Natural killer cell treated with Interleukin-12 subunit alpha and Interleukin-12 subunit beta and Interleukin-15 and Interleukin-18, amount 100 ng/mL, for 72 hours (primary cell): ENCODE results near the gene MINDY2. TPM values are rescaled to one million over a fixed set of nuclear protein-coding genes. Genes with fewer than 3 reads are reported as not detected.
"Not testable (repeated sequence)": the region's sequence is repeated elsewhere in the genome, so short reads cannot be mapped to it uniquely, and the experiment has no call there.

ENCODE experiments used
- ATAC-seq, 2 donors: fragments of 150-1000 bp; cut with Tn5 transposase in 1 of 2; sonication (Bioruptor Pico), chemical (Tn5 transposase) in 1 of 2; 2 replicates each; pipeline ENCODE4 v1.10.0; 2021
- DNase-seq: peaks from one replicate; pipeline ENCODE4 v3.0.0; 2022; ENCODE audit warnings: low spot score
- H3K27ac Mint-ChIP-seq, 2 donors: 1 replicate in 1 of 2; 2 replicates in 1 of 2; pipeline ENCODE4 v1.8.0; 2022; ENCODE audit warnings: mixed read lengths in 2 of 2, mild to moderate bottlenecking in 1 of 2, moderate library complexity in 1 of 2
- H3K27me3 Mint-ChIP-seq, 2 donors: 1 replicate in 1 of 2; 2 replicates in 1 of 2; pipeline ENCODE4 v1.8.0; 2022; ENCODE audit warnings: mixed read lengths in 2 of 2
- H3K36me3 Mint-ChIP-seq: one replicate; pipeline ENCODE4 v1.8.0; 2022; ENCODE audit warnings: mixed read lengths
- H3K4me1 Mint-ChIP-seq, 2 donors: 1 replicate in 1 of 2; 2 replicates in 1 of 2; pipeline ENCODE4 v1.8.0; 2022; ENCODE audit warnings: low read depth in 2 of 2, mixed read lengths in 2 of 2, mild to moderate bottlenecking in 1 of 2
- H3K4me3 Mint-ChIP-seq: one replicate; pipeline ENCODE4 v1.8.0; 2022; ENCODE audit warnings: mixed read lengths
- H3K9me3 Mint-ChIP-seq: 2 replicates; pipeline ENCODE4 v1.8.0; 2022; ENCODE audit warnings: mixed read lengths
- total RNA-seq, 2 donors: library from RNA; stranded (reverse); gene quantifications; one replicate each; pipeline ENCODE4 v1.2.3, GENCODE V29; 2022

The MINDY2 gene
- total RNA-seq, 2 donors from 2014 or later, result 11.9 to 15.1 TPM

DNA sequence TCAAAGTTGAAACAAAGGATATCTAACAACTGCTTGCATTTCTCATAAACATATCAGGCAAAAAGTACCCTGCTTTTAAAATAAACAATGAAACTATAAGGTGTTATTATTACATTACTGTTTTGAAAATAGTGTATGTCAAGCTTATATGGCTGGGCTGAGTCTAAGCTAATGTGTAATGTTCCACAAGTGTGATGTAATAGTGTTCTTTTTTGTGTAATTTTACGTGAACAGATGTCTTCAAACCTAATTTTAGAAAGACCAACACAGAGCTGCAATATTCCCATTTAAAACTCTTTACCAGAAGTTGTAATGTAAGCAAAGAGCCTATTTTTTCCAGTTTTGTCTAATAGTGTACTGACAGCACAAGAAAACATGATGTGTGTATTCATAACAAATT, 34.0 kb downstream of the MINDY2 start:
- H3K27me3 Mint-ChIP-seq, result no peaks in the 10 kb centered on the region
- no peak overlapping the region for H3K27ac Mint-ChIP-seq
- no peak for ATAC-seq
- no peak for DNase-seq
- H3K4me3 Mint-ChIP-seq, result no peak overlapping the region
- H3K36me3 Mint-ChIP-seq, result no peaks in the 10 kb centered on the region
- H3K4me1 Mint-ChIP-seq, result peaks cover 0 to 6% of the 10 kb centered on the region in 2 donors
- H3K9me3 Mint-ChIP-seq, result no peaks in the 10 kb centered on the region

DNA sequence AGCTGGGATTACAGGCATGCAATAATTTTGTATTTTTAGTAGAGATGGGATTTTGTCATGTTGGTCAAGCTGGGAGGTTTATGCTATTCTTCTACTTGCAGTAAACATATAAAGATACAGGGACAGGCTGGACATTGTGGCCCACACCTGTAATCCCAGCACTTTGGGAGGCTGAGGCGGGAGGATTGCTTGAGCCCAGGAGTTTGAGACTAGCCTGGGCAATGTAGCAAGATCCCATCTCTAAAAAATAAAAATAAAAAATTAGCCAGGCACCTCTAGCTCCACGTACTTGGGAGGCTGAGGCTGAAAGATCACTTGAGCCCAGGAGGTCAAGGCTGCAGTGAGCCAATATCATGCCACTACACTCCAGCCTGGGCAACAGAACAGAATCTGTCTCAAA, 52.2 kb downstream of the MINDY2 start:
- H3K27ac Mint-ChIP-seq, DNase-seq, H3K9me3 Mint-ChIP-seq, ATAC-seq, H3K27me3 Mint-ChIP-seq, H3K4me3 Mint-ChIP-seq, H3K4me1 Mint-ChIP-seq, H3K36me3 Mint-ChIP-seq: not testable (repeated sequence)

DNA sequence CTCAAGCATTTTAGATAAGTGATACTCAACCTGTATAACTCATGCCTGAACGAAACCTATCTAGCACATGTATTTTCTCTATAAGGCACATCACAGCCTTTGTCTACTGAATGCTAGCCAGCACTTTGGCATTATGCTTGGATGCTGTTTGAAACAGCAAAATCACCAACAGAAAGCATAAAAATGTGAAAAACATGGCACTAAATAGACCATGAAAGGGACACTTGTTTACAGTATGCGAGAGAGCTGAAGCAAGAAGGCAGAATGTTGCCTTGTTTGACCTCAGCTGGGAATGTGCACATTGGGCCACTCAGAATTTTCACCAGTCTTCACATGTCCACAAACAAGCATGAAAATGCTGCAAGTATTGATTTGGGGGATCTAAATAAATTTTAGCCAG, 59.5 kb downstream of the MINDY2 start:
- DNase-seq, result no peak
- Mint-ChIP-seq H3K27me3 (no peaks in the 10 kb centered on the region), H3K27ac (no peak overlapping the region), H3K36me3 (peaks cover 10% of the 10 kb centered on the region), H3K4me3 (no peak overlapping the region), H3K4me1 (no peaks in the 10 kb centered on the region), H3K9me3 (no peaks in the 10 kb centered on the region)
- no peak for ATAC-seq

DNA sequence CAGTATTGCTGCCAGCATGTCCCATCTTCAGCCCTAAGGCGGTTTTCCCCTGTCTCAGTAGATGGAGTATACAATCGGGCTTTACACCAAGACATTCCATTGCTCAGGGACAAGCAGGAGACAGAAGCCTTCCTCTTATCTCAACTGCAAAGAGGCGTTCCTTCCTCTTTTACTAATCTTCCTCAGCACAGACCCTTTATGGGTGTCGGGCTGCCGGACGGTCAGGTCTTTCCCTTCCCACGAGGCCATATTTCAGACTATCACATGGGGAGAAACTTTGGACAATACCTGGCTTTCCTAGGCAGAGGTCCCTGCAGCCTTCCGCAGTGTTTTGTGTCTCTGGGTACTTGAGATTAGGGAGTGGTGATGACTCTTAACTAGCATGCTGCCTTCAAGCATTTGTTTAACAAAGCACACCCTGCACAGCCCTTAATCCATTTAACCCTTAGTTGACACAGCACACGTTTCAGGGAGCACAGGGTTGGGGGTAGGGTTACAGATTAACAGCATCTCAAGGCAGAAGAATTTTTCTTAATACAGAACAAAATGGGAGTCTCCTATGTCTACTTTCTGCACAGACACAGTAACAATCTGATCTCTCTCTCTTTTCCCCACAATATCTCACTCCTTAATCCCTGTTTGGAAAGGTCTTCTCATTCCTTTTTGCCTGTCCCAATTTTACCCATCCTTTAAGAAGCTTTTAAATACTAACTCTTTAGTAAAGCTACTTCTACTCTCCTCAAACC, 62.8 kb downstream of the MINDY2 start:
- H3K4me3 Mint-ChIP-seq, H3K9me3 Mint-ChIP-seq, H3K27me3 Mint-ChIP-seq, H3K27ac Mint-ChIP-seq, H3K36me3 Mint-ChIP-seq, H3K4me1 Mint-ChIP-seq, DNase-seq, ATAC-seq: not testable (repeated sequence)

DNA sequence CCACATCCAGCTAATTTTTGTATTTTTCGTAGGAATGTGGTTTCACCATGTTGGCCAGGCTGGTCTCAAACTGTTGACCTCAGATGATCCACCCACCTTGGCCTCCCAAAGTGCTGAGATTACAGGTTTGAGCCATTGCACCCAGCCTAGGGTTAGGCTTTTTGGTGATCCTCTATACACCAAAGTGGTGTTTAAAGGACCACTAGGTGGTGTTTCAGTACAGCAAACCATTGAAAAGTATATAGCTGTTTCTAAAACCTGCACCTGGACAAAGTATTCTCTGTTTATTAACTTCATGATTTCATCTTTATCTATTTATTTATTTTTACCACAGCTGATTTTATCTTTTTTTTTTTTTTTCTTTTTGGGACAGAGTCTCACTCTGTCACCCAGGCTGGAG, 68.4 kb downstream of the MINDY2 start:
- no peak overlapping the region for H3K4me3 Mint-ChIP-seq
- no peak overlapping the region for H3K27ac Mint-ChIP-seq
- no peaks in the 10 kb centered on the region for H3K27me3 Mint-ChIP-seq
- no peaks in the 10 kb centered on the region for H3K4me1 Mint-ChIP-seq
- no peaks in the 10 kb centered on the region for H3K9me3 Mint-ChIP-seq
- H3K36me3 Mint-ChIP-seq, result no peaks in the 10 kb centered on the region
- no peak for DNase-seq
- no peak for ATAC-seq

DNA sequence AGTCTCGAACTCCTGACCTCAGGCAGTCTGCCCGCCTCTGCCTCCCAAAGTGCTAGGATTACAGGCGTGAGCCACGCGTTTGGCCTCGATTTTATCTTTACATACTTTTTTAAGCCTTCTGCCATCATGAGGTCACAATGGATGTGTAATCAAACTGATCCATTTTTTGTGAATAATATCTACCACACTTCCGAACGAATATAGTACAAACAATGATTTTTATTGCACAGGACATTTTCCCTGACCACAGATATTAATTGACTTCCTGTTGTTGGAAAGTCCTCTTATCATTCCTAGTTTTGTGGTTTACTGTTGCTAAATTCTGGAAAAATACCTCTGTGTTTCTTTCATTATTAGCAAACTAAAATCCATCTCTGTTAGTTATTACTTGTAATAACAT, 68.9 kb downstream of the MINDY2 start:
- H3K27me3 Mint-ChIP-seq, result no peaks in the 10 kb centered on the region
- no peak overlapping the region for H3K27ac Mint-ChIP-seq
- H3K4me3 Mint-ChIP-seq, result no peak overlapping the region
- DNase-seq (no peak), ATAC-seq (no peak)
- H3K9me3 Mint-ChIP-seq, result no peaks in the 10 kb centered on the region
- no peaks in the 10 kb centered on the region for H3K36me3 Mint-ChIP-seq
- no peaks in the 10 kb centered on the region for H3K4me1 Mint-ChIP-seq

DNA sequence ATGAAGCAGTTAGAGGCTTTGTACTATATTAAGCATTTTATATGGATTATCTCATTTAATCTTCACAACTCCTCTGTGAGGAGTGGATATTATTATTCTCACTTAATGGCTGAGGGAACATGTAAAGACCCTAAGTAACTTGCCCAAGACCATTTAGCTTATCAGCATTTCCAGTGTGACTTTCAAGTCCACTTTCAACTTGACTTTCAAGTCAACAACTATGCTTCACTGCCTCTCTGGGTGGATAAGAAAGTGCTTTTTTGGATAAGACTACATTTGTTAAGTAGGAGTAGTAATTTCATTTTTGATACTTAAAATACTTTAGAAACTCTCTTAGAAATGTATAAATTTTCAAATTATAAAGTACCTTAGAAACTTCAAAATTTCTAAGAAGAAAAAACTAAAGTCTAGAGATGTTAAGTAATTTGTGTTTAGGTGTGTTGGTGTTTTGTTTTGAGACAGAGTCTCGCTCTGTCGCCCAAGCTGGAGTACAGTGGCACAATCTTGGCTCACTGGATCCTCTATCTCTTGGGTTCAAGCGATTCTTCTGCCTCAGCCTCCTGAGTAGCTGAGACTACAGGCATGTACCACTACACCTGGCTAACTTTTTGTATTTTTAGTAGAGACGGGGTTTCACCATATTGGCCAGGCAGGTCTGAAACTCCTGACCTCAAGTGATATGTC, 71.8 kb downstream of the MINDY2 start:
- Mint-ChIP-seq H3K36me3 (peaks cover 6% of the 10 kb centered on the region), H3K27ac (no peak overlapping the region), H3K27me3 (no peaks in the 10 kb centered on the region), H3K9me3 (no peaks in the 10 kb centered on the region), H3K4me3 (no peak overlapping the region), H3K4me1 (no peaks in the 10 kb centered on the region)
- ATAC-seq (no peak), DNase-seq (no peak)

DNA sequence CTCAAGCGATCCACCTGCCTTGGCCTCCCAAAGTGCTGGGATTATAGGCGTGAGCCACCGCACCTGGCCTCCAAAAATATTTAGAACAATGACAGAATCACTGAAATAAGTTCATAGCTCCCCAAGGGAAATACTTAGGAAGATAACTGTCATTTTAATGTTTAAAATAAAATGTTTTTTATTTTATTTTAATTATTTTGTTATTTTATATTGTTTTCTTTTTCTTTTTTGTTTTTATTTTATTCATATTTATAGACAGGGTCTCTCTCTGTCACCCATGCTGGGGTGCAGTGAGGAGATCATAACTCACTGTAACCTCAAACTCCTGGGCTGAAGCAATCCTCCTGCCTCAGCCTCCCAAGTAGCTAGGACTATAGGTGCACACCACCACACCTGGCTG, 80.1 kb downstream of the MINDY2 start:
- peaks cover 10% of the 10 kb centered on the region for H3K36me3 Mint-ChIP-seq
- not testable (repeated sequence) for H3K9me3 Mint-ChIP-seq

DNA sequence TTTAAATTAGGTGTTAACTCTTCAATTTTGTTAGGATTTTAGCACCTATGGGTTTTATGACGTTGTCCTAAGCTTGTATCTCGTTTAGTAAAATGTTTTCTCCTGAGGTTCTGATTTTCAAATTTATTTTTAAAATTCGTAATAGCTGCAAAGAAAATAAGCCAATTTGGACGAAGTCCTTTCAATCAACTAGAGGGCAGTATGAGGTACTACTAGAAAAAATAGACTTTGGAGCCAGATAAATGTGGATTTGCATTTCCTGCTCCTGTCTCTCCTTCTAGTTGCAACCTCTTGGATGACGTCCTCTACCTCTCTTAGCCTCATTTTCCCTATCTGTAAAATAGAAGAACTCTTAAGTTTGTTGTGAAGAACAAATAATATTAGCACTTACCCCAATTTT, 81.2 kb downstream of the MINDY2 start:
- H3K36me3 Mint-ChIP-seq, result peaks cover 10% of the 10 kb centered on the region
- H3K4me1 Mint-ChIP-seq, result no peaks in the 10 kb centered on the region
- H3K27ac Mint-ChIP-seq, result no peak overlapping the region
- DNase-seq (no peak), ATAC-seq (no peak)
- no peaks in the 10 kb centered on the region for H3K9me3 Mint-ChIP-seq
- no peaks in the 10 kb centered on the region for H3K27me3 Mint-ChIP-seq
- no peak overlapping the region for H3K4me3 Mint-ChIP-seq

More for the DNA sequence above, 80.1 kb downstream of the MINDY2 start:
- H3K27ac Mint-ChIP-seq, ATAC-seq, H3K27me3 Mint-ChIP-seq, H3K4me1 Mint-ChIP-seq, DNase-seq, H3K4me3 Mint-ChIP-seq: not testable (repeated sequence)

DNA sequence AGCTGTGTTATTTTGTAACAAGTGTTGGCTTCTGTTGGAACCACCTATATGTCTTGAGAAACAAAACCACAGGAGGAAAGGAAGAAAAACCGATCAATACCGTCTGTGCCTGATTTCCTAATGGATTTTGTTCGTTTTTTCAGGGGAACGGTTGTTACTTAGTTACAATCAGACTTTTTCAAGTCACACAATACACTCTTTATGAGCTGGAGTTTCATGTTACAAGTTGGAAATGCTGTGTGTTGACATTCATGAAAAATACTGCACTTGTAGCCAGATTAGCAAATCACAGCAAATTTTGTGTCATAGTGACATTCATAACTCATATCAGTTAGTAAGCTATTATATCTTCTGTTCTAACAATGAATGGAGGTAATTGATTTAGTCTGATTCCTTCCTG, 83.5 kb downstream of the MINDY2 start:
- no peak overlapping the region for H3K4me3 Mint-ChIP-seq
- ATAC-seq (no peak), DNase-seq (no peak)
- H3K27me3 Mint-ChIP-seq, result no peaks in the 10 kb centered on the region
- H3K9me3 Mint-ChIP-seq, result no peaks in the 10 kb centered on the region
- no peaks in the 10 kb centered on the region for H3K4me1 Mint-ChIP-seq
- no peak overlapping the region for H3K27ac Mint-ChIP-seq
- no peaks in the 10 kb centered on the region for H3K36me3 Mint-ChIP-seq

DNA sequence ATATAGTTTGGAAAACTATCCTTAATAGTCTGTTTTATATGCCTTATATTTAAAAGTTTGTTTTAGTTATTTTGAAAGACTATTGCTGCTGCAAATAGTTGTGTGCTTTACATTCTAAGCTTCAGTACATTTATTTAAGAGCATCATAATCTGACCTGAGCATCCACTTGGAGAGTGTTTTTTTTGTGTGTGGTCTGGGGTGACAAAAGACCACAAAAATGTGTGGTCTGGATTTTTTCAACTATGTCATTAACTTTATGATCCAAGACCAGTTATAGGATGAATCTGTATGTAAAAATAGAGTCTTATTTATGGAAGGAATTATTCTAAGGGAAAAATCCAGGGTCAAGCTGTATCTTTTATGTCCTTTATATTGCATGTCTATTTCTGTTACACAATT, 85.0 kb downstream of the MINDY2 start:
- Mint-ChIP-seq H3K4me3 (no peak overlapping the region), H3K27ac (no peak overlapping the region), H3K27me3 (no peaks in the 10 kb centered on the region), H3K36me3 (no peaks in the 10 kb centered on the region), H3K4me1 (no peaks in the 10 kb centered on the region), H3K9me3 (no peaks in the 10 kb centered on the region)
- ATAC-seq, result no peak
- DNase-seq, result no peak

DNA sequence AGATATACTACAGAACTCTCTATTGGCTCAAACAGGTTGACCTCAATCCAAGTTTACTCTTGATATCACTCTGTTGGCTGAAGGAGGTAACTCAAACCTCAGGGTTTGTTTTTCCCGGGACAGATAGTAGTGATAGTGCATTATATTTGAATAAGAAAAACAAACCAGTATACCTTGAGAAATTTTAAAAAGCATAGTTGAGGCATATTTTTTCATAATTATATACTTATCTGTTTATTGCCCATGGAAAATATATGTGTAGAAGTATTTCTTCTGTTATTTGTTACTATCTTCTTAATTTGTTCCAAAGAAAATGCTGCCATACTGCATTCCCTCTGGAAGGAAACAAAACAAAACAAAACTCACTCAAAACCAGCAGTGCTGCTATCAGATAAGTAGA, 85.5 kb downstream of the MINDY2 start:
- not testable (repeated sequence) for ATAC-seq, H3K27ac Mint-ChIP-seq, H3K9me3 Mint-ChIP-seq, H3K4me3 Mint-ChIP-seq, H3K4me1 Mint-ChIP-seq, H3K36me3 Mint-ChIP-seq, DNase-seq, H3K27me3 Mint-ChIP-seq

DNA sequence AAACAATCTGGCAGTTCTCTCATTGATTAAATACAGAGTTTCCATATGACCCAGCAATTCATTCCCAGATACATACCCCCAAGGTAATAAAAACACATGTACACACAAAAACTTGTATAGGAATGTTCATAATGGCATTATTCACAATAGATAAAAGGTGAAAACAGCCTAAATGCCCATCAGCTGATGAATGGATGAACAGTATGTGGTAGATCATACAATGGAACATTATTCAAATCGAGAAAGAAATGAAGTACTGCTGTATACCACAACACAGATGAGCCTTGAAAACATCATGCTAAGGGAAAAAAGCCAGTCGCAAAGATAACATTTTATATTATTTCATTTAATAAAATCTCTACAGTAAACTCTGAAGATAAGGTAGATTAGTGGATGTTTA, 91.2 kb downstream of the MINDY2 start:
- H3K27ac Mint-ChIP-seq, result no peak overlapping the region
- H3K9me3 Mint-ChIP-seq, result no peaks in the 10 kb centered on the region
- H3K36me3 Mint-ChIP-seq, result no peaks in the 10 kb centered on the region
- H3K4me3 Mint-ChIP-seq, result no peak overlapping the region
- peaks cover 0 to 6% of the 10 kb centered on the region in 2 donors for H3K4me1 Mint-ChIP-seq
- peaks cover 6 to 8% of the 10 kb centered on the region in 2 donors for H3K27me3 Mint-ChIP-seq
- ATAC-seq (no peak), DNase-seq (no peak)

DNA sequence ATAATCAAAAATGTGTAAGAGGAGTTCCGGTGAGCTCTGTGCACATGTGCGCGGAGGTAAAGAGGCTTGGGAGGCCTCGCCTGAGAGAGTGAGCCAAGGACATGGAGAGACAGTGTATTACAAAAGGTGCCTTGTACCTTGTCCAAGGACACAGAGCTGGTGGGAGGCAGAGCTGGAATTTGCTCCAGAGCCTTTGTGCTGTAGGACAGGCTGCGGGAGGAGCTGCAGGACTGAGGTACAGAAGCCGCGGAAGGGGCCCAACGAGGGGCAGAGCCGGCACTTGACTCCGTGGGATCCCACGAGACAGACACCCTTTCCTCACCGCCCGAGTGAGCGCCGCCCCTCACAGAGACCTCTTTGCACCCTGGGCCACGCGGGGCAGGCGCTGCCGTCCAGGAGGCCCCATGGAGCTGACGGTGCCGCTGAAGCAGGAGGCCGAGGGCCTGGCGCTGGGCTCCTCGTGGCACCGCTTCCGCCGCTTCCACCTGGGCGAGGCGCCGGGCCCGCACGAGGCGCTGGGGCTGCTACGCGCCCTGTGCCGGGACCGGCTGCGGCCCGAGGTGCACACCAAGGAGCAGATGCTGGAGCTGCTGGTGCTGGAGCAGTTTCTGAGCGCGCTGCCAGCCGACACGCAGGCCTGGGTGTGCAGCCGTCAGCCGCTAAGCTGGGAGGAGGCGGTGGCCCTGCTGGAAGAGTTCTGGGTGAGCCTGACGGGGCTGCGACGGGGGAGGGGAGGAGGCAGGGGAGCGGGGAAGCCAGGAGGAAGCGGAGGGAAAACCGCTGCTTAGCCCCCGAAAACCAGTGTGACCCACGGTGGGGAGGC, 93.7 kb downstream of the MINDY2 start:
- H3K9me3 Mint-ChIP-seq, result no peaks in the 10 kb centered on the region
- no peaks in the 10 kb centered on the region for H3K36me3 Mint-ChIP-seq
- peaks cover 6 to 8% of the 10 kb centered on the region in 2 donors for H3K27me3 Mint-ChIP-seq
- H3K4me3 Mint-ChIP-seq, result no peak overlapping the region
- DNase-seq, result no peak
- ATAC-seq, result peak; percentile 52 to 62
- peaks cover 0 to 6% of the 10 kb centered on the region in 2 donors for H3K4me1 Mint-ChIP-seq
- H3K27ac Mint-ChIP-seq, result no peak overlapping the region
